Left lung (tissue), 10 donors: ENCODE measurements around the gene RHOU. TPM values are rescaled to one million over a fixed set of nuclear protein-coding genes. Genes with fewer than 3 reads are reported as not detected.

ENCODE experiments used
- ATAC-seq: fragments of 200-7000 bp; cut with Tn5 transposase; one replicate; pipeline ENCODE4 v1.9.1; 2020; ENCODE audit warnings: moderate library complexity
- DNase-seq, 4 donors: peaks; one replicate each; pipeline ENCODE4 v3.0.0-alpha.2; 2013 to 2020
- H3K27ac ChIP-seq, 2 donors: fragments of 200-600 bp; sonication (generic) in 1 of 2; one replicate each; pipeline versions ENCODE4 v1.5.0 to v1.8.0; 2020 to 2021
- H3K27me3 ChIP-seq, 2 donors: fragments of 200-600 bp; sonication (generic) in 1 of 2; one replicate each; pipeline versions ENCODE4 v1.5.0 to v1.8.0; 2020 to 2021
- H3K36me3 ChIP-seq, 2 donors: fragments of 200-600 bp; sonication (generic) in 1 of 2; one replicate each; pipeline versions ENCODE4 v1.5.0 to v1.8.0; 2020 to 2021
- H3K4me1 ChIP-seq, 2 donors: fragments of 200-600 bp; one replicate each; pipeline ENCODE4 v1.8.0; 2021
- H3K4me3 ChIP-seq, 2 donors: fragments of 200-600 bp; sonication (generic) in 1 of 2; one replicate each; pipeline versions ENCODE4 v1.5.0 to v1.8.0; 2020 to 2021; ENCODE audit warnings: mild to moderate bottlenecking in 1 of 2
- H3K9me3 ChIP-seq, 2 donors: fragments of 200-600 bp; sonication (generic) in 1 of 2; one replicate each; pipeline versions ENCODE4 v1.5.0 to v1.8.0; 2020 to 2021
- intact Hi-C, 2 donors: fragments of 100-400 bp; cut with DNase I; formaldehyde crosslinking; loops; one replicate each; pipeline versions ENCODE4 v1.11.2 to v1.14.2; 2022
- polyA plus RNA-seq, 6 donors: library from polyadenylated mRNA; unstranded; fragments of 120-200 nt; gene quantifications; one replicate each; pipeline ENCODE4 v1.2.1, GENCODE V29; 2013; ENCODE audit not compliant: insufficient read length in 6 of 6
- total RNA-seq, 2 donors: library from RNA; stranded (reverse); fragmentation: NEBNext Ultra II Directional; extraction: Animal tissue kit (Norgen Biotek cat#: 25700); gene quantifications; one replicate each; pipeline ENCODE4 v1.2.1, GENCODE V29; 2021
- TF ChIP-seq, protein P1 (sequence below), 2 donors: fragments of 200-600 bp; sonication (generic) in 1 of 2; IDR thresholded peaks; one replicate each; pipeline versions ENCODE4 v1.5.0 to v1.8.0; 2021; ENCODE audit warnings: antibody characterized with exemption in 2 of 2
- donor health status: DM: no; HTN: yes; CAD: no.
- donor health status: DM: no; HTN: no; CAD: no.

Gene RHOU
- total and polyA plus RNA-seq, 8 donors = 18.1 to 69.4 (median 59.7) TPM

DNA sequence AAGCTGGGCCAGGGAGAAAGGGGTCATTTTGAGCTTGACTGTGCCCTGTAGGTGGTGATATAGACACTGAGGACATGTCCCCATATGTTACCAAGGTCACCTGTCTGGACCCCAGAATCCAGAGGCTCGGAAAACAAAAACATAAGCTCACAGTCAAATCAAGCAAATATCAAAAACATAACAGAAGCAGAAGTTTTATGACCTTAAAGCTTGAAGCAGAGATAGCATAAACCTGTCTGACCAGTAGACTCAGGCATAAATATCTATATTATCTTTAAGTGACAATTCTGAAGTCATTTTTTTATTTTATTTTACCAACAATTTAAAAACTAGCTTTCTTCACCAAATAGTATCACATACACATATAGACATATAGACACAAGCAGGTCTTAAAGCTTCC lies 32.8 kb upstream of the RHOU start:
- Histone ChIP-seq H3K4me1 (no peaks in the 10 kb centered on the region), H3K9me3 (peaks cover 0 to 3% of the 10 kb centered on the region in 2 donors), H3K36me3 (no peaks in the 10 kb centered on the region), H3K27ac (no peak overlapping the region), H3K27me3 (no peaks in the 10 kb centered on the region), H3K4me3 (no peak overlapping the region)
- no peak for ATAC-seq
- intact Hi-C loops = no loop called here
- TF ChIP-seq, protein P1, sequence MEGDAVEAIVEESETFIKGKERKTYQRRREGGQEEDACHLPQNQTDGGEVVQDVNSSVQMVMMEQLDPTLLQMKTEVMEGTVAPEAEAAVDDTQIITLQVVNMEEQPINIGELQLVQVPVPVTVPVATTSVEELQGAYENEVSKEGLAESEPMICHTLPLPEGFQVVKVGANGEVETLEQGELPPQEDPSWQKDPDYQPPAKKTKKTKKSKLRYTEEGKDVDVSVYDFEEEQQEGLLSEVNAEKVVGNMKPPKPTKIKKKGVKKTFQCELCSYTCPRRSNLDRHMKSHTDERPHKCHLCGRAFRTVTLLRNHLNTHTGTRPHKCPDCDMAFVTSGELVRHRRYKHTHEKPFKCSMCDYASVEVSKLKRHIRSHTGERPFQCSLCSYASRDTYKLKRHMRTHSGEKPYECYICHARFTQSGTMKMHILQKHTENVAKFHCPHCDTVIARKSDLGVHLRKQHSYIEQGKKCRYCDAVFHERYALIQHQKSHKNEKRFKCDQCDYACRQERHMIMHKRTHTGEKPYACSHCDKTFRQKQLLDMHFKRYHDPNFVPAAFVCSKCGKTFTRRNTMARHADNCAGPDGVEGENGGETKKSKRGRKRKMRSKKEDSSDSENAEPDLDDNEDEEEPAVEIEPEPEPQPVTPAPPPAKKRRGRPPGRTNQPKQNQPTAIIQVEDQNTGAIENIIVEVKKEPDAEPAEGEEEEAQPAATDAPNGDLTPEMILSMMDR (IDR thresholded peaks at IDR 0.05) = no peak
- no peak for DNase-seq

DNA sequence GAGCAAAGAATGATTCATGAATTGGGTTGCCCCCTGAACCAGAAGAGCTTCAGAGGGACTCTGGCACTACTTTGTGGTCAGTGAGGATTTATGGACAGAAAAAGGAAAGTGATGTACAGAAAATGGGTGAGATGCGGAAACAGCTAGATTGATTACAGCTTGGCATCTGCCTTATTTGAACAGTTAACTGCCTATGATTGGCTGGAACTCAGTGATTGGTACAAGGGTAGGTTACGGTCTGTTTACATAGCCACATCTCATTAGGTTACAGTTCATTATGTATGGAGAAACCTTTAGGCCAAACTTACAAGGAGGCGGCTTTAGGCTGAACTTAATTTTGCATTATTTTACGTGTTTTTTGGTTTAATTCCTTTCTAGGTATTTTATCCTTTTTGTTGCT lies 29.0 kb upstream of the RHOU start:
- Histone ChIP-seq H3K4me3 (no peak overlapping the region), H3K36me3 (no peaks in the 10 kb centered on the region), H3K4me1 (no peaks in the 10 kb centered on the region), H3K27me3 (no peaks in the 10 kb centered on the region), H3K27ac (no peak overlapping the region), H3K9me3 (peaks cover 0 to 3% of the 10 kb centered on the region in 2 donors)
- DNase-seq (no peak), ATAC-seq (no peak)
- TF ChIP-seq, protein P1 (IDR thresholded peaks at IDR 0.05) = no peak
- intact Hi-C loops = no loop called here

DNA sequence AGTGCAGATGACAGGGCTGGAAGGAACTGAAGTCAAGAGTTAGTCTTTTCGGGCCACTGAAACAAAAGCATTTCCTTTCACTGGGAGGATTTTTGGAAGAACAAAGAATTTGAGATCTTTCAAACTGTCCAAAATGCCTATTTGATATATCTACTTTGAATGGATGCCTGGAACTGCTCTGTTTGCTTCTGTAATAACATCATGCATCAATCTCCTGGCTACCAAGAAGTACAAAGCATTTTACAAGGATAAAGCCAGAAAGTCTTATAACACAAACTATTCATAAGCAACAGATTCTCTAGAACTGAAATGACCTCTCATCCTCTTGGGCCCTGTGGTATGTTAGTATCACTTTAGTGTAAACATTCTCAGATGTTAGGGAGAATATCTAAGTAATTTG lies 18.2 kb upstream of the RHOU start:
- H3K9me3 ChIP-seq = no peaks in the 10 kb centered on the region
- no peaks in the 10 kb centered on the region for H3K4me1 ChIP-seq
- H3K27me3 ChIP-seq = no peaks in the 10 kb centered on the region
- H3K27ac ChIP-seq = no peak overlapping the region
- no peak overlapping the region for H3K4me3 ChIP-seq
- intact Hi-C loops = no loop called here
- DNase-seq (no peak), ATAC-seq (no peak)
- no peaks in the 10 kb centered on the region for H3K36me3 ChIP-seq
- TF ChIP-seq, protein P1 (IDR thresholded peaks at IDR 0.05) = no peak

DNA sequence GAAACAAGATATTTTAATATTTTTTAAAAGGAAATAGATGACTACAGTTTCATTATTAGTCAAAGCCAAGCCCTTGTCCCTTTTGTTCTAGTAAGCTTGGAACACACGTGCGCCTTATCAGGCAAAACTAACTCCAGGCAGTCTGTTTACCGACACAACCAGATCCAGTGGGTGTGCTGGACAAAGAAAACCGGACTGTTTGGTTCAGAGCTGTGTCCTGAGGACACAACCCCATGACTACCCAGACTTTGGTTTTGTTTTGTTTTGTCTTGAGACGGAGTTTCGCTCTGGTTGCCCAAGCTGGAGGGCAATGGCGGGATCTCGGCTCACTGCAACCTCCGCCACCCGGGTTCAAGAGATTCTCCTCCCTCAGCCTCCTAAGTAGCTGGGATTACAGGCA lies 13.9 kb upstream of the RHOU start:
- no peak for ATAC-seq
- intact Hi-C loops = no loop called here

DNA sequence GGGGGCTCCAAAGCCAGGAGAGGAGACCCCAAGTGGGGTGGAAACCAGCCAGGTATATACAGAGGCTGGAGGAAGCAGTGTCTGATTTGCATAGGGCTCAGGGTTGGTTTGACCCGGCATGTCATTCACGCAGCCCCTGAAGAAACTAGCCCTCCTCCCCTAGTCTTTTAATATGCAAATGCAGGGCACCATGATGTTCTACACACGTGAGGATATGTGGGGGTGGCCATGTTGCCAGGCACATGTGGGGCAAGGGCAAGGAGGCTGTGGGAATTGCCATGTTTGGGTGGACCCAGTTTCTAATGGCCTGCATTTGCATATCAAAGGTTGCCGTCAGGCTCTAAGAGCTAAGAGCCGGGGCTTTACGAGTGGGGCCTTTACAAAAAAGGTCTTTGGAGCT lies 12.0 kb upstream of the RHOU start:
- Histone ChIP-seq H3K27me3 (peaks cover 0 to 3% of the 10 kb centered on the region in 2 donors), H3K36me3 (no peaks in the 10 kb centered on the region), H3K27ac (no peak overlapping the region), H3K4me1 (no peaks in the 10 kb centered on the region), H3K4me3 (no peak overlapping the region), H3K9me3 (no peaks in the 10 kb centered on the region)
- intact Hi-C loops = no loop called here
- ATAC-seq (no peak), DNase-seq (no peak)
- TF ChIP-seq, protein P1 (IDR thresholded peaks at IDR 0.05) = no peak

More for the DNA sequence above, 13.9 kb upstream of the RHOU start:
- DNase-seq = peak in 1 of 4 donors; percentile 52
- TF ChIP-seq, protein P1 (IDR thresholded peaks at IDR 0.05) = no peak
- Histone ChIP-seq H3K27ac (no peak overlapping the region), H3K9me3 (no peaks in the 10 kb centered on the region), H3K4me3 (no peak overlapping the region), H3K27me3 (peaks cover 0 to 3% of the 10 kb centered on the region in 2 donors), H3K36me3 (no peaks in the 10 kb centered on the region), H3K4me1 (no peaks in the 10 kb centered on the region)
